Measurements from ENCODE around the gene NFX1.

DNA sequence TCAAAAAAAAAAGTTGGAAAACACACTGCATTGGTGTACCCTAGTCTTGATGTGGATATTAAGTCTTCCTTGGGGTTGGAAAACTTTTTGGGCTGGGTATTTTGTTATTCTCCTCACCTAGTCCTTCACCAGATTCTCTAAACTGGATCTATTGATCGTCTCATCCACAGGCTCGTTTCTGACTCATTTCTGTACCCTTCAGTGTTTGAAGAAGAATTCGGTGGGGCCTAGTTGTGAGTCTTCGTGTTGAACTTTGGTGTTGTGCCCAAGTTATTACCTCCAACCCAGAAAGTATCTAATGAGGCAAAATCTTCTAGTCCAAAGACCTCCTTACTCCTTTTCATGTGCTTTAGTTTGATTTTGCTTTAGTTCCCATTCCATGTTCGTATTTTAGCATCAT, 1.6 kb downstream of the NFX1 start:
- TF ChIP-seq, protein P1, sequence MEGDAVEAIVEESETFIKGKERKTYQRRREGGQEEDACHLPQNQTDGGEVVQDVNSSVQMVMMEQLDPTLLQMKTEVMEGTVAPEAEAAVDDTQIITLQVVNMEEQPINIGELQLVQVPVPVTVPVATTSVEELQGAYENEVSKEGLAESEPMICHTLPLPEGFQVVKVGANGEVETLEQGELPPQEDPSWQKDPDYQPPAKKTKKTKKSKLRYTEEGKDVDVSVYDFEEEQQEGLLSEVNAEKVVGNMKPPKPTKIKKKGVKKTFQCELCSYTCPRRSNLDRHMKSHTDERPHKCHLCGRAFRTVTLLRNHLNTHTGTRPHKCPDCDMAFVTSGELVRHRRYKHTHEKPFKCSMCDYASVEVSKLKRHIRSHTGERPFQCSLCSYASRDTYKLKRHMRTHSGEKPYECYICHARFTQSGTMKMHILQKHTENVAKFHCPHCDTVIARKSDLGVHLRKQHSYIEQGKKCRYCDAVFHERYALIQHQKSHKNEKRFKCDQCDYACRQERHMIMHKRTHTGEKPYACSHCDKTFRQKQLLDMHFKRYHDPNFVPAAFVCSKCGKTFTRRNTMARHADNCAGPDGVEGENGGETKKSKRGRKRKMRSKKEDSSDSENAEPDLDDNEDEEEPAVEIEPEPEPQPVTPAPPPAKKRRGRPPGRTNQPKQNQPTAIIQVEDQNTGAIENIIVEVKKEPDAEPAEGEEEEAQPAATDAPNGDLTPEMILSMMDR (conservative IDR thresholded peaks at IDR 0.05; ENCODE audit: low read depth, low read length): no peak
- no peak for TF ChIP-seq EZH2 (IDR thresholded peaks at IDR 0.05; ENCODE audit: borderline replicate concordance, low read depth, low read length, poor library complexity, severe bottlenecking)
